Measurements from ENCODE around the gene ABRAXAS1.

- TF ChIP-seq, protein P1, sequence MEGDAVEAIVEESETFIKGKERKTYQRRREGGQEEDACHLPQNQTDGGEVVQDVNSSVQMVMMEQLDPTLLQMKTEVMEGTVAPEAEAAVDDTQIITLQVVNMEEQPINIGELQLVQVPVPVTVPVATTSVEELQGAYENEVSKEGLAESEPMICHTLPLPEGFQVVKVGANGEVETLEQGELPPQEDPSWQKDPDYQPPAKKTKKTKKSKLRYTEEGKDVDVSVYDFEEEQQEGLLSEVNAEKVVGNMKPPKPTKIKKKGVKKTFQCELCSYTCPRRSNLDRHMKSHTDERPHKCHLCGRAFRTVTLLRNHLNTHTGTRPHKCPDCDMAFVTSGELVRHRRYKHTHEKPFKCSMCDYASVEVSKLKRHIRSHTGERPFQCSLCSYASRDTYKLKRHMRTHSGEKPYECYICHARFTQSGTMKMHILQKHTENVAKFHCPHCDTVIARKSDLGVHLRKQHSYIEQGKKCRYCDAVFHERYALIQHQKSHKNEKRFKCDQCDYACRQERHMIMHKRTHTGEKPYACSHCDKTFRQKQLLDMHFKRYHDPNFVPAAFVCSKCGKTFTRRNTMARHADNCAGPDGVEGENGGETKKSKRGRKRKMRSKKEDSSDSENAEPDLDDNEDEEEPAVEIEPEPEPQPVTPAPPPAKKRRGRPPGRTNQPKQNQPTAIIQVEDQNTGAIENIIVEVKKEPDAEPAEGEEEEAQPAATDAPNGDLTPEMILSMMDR (IDR thresholded peaks at IDR 0.05; ENCODE audit: borderline replicate concordance, extremely low read depth, low read length, poor library complexity, severe bottlenecking) = no peak
- TF ChIP-seq EZH2 (IDR thresholded peaks at IDR 0.05; ENCODE audit: borderline replicate concordance, low read depth, low read length, severe bottlenecking) = no peak
These were observed 44.0 kb downstream of the ABRAXAS1 start for GRCh38 chr4:83440899-83441298.

All from DND-41 (cell line).